ENCODE results near the gene TRMT10B. TPM values are rescaled to one million over a fixed set of nuclear protein-coding genes. Genes with fewer than 3 reads are reported as not detected.

TRMT10B gene, protein sequence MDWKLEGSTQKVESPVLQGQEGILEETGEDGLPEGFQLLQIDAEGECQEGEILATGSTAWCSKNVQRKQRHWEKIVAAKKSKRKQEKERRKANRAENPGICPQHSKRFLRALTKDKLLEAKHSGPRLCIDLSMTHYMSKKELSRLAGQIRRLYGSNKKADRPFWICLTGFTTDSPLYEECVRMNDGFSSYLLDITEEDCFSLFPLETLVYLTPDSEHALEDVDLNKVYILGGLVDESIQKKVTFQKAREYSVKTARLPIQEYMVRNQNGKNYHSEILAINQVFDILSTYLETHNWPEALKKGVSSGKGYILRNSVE
- total RNA-seq: 10 to 100 TPM in 1 of 4 donors, 1 to 10 TPM in 3; 1.5 to 10.2 (median 3.0) TPM

DNA sequence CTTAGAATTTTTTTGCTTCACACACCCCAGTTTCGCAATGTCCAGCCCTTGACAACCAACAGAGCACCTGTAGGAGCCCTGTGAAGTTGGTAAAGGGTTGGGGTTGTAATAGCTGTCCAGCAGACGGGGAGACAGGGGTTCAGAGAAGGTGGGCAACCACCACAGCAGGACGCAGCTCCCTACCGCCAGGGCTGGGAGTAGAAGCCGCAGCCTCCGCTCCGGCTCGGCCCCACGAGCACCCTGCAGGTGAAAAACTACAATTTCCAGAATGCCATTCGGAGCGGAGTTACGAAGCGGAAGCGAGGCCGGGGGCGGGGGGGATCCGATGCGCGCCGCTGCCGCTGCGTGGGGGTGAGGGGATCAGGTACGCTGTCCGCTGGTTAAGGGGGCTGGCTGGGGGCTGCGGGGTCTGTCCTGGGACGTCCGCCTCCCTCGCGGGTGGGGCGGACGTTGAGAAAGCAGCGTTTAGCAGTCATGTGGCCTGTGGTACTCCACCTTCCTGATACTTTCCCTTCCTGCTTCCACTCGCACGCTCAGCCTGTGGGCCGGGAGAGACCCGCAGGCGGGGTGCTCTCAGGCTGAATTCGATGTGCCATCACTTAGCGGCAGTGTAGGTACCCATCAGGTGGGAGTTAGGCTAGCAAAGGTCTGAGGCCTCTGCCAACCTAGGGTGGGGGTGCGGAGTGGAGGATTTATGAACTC is at the start of gene TRMT10B:
Gene TRMT10B (plus strand): TSS at position 317 of the 702 bp plus-strand sequence. CDS start 8,127 bp downstream, outside the sequence.
- DNase-seq (peak; percentile 42 to 61), ATAC-seq (peak; percentile 92 to 93)
- TF ChIP-seq, protein P1, sequence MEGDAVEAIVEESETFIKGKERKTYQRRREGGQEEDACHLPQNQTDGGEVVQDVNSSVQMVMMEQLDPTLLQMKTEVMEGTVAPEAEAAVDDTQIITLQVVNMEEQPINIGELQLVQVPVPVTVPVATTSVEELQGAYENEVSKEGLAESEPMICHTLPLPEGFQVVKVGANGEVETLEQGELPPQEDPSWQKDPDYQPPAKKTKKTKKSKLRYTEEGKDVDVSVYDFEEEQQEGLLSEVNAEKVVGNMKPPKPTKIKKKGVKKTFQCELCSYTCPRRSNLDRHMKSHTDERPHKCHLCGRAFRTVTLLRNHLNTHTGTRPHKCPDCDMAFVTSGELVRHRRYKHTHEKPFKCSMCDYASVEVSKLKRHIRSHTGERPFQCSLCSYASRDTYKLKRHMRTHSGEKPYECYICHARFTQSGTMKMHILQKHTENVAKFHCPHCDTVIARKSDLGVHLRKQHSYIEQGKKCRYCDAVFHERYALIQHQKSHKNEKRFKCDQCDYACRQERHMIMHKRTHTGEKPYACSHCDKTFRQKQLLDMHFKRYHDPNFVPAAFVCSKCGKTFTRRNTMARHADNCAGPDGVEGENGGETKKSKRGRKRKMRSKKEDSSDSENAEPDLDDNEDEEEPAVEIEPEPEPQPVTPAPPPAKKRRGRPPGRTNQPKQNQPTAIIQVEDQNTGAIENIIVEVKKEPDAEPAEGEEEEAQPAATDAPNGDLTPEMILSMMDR (IDR thresholded peaks at IDR 0.05 in 4 of 5, conservative IDR thresholded peaks at IDR 0.05 in 1 of 5): peak in 1 of 5 experiments; percentile 25
- peak in 1 of 2 donors; percentile 32 for TF ChIP-seq POLR2A (IDR thresholded peaks at IDR 0.05)
- Histone ChIP-seq H3K9me3 (no peaks in the 10 kb centered on the region), H3K4me1 (peaks cover 3 to 14% of the 10 kb centered on the region in 2 donors), H3K36me3 (no peaks in the 10 kb centered on the region), H3K4me3 (peak within 1 kb of the TSS; percentile 75 to 98 (median 88)), H3K27me3 (no peaks in the 10 kb centered on the region), H3K27ac (peak within 1 kb of the TSS; percentile 79 to 88 (median 84))
- in situ Hi-C loops (cut with MboI; ENCODE audit: low sequenced_read_pairs in 4 of 4) (loop anchor here in 1 of 4 donors (25.0 kb wide), 1 partner anchor 659 kb away; the partner anchor contains the start of gene IGFBPL1), intact Hi-C loops (cut with DNase I; ENCODE audit: low total_unique reads) (loop anchor here (2.0 to 5.0 kb wide), 2 partner anchors 31 to 171 kb away; partner anchors contain the start of gene EXOSC3)

GRCh38 chr9:37705787-37706186 is 47.8 kb upstream of the TRMT10B start:
- in situ Hi-C loops (cut with MboI; ENCODE audit: low sequenced_read_pairs in 4 of 4): no loop called here

GRCh38 chr9:37706290-37706689 is 47.3 kb upstream of the TRMT10B start:
- H3K9me3 ChIP-seq: no peaks in the 10 kb centered on the region
- ATAC-seq (no peak), DNase-seq (no peak)
- H3K36me3 ChIP-seq: no peaks in the 10 kb centered on the region
- H3K27me3 ChIP-seq: no peaks in the 10 kb centered on the region
- intact Hi-C loops (cut with DNase I; ENCODE audit: low total_unique reads): no loop called here
- H3K27ac ChIP-seq: no peak overlapping the region
- TF ChIP-seq, protein P1 (IDR thresholded peaks at IDR 0.05 in 4 of 5, conservative IDR thresholded peaks at IDR 0.05 in 1 of 5): no peak
- no peak for TF ChIP-seq POLR2A (IDR thresholded peaks at IDR 0.05)
- H3K4me3 ChIP-seq: no peak overlapping the region
- in situ Hi-C loops (cut with MboI; ENCODE audit: low sequenced_read_pairs in 4 of 4): no loop called here
- no peaks in the 10 kb centered on the region for H3K4me1 ChIP-seq

More at GRCh38 chr9:37705787-37706186, 47.8 kb upstream of the TRMT10B start:
- Histone ChIP-seq H3K27me3 (no peaks in the 10 kb centered on the region), H3K9me3 (no peaks in the 10 kb centered on the region), H3K4me1 (no peaks in the 10 kb centered on the region), H3K27ac (no peak overlapping the region), H3K36me3 (no peaks in the 10 kb centered on the region), H3K4me3 (no peak overlapping the region)
- DNase-seq: no peak
- intact Hi-C loops (cut with DNase I; ENCODE audit: low total_unique reads): no loop called here
- no peak for ATAC-seq
- TF ChIP-seq, protein P1 (IDR thresholded peaks at IDR 0.05 in 4 of 5, conservative IDR thresholded peaks at IDR 0.05 in 1 of 5): no peak
- TF ChIP-seq POLR2A (IDR thresholded peaks at IDR 0.05): no peak

- Histone ChIP-seq H3K4me1 (no peaks in the 10 kb centered on the region), H3K27ac (no peak overlapping the region), H3K4me3 (no peak overlapping the region), H3K36me3 (no peaks in the 10 kb centered on the region), H3K27me3 (no peaks in the 10 kb centered on the region), H3K9me3 (no peaks in the 10 kb centered on the region)
- TF ChIP-seq POLR2A (IDR thresholded peaks at IDR 0.05): no peak
- TF ChIP-seq, protein P1 (IDR thresholded peaks at IDR 0.05 in 4 of 5, conservative IDR thresholded peaks at IDR 0.05 in 1 of 5): no peak
- ATAC-seq: no peak
- in situ Hi-C loops (cut with MboI; ENCODE audit: low sequenced_read_pairs in 4 of 4): no loop called here
- intact Hi-C loops (cut with DNase I; ENCODE audit: low total_unique reads): no loop called here
- DNase-seq: no peak
Measured at GRCh38 chr9:37707748-37708147, 45.9 kb upstream of the TRMT10B start.
